NCI-H128 (cell line): Measurements from ENCODE around the gene DBH.

Source experiments
- DNase-seq: peaks from one replicate; lab custom pipeline; 2025; ENCODE audit not compliant: unreplicated experiment; lab: John Stamatoyannopoulos, UW

DBH gene

GRCh38 chr9:133696071-133696472 is 59.9 kb downstream of the DBH start:
- no peak for DNase-seq

- no peak for DNase-seq
These were observed 63.4 kb downstream of the DBH start for GRCh38 chr9:133699546-133699945.

GRCh38 chr9:133700819-133701320 is 64.7 kb downstream of the DBH start:
- no peak for DNase-seq

- no peak for DNase-seq
These were observed 65.3 kb downstream of the DBH start for GRCh38 chr9:133701321-133701980.

GRCh38 chr9:133701981-133702797 is 66.0 kb downstream of the DBH start:
- DNase-seq = peak; percentile 20

- peak; percentile 43 for DNase-seq
These were observed 66.8 kb downstream of the DBH start for GRCh38 chr9:133702798-133703590.

GRCh38 chr9:133703591-133704399 is 67.6 kb downstream of the DBH start:
- DNase-seq = peak; percentile 38

- DNase-seq = no peak
These were observed 68.6 kb downstream of the DBH start for GRCh38 chr9:133704711-133705181.

- DNase-seq = no peak
These were observed 69.4 kb downstream of the DBH start for GRCh38 chr9:133705576-133705975.

- no peak for DNase-seq
These were observed 70.3 kb downstream of the DBH start for GRCh38 chr9:133706307-133707050.

- DNase-seq = no peak
These were observed 71.1 kb downstream of the DBH start for GRCh38 chr9:133707065-133707762.

- no peak for DNase-seq
These were observed 71.6 kb downstream of the DBH start for GRCh38 chr9:133707763-133708245.

- no peak for DNase-seq
These were observed 72.3 kb downstream of the DBH start for GRCh38 chr9:133708246-133709014.
